Measurements from ENCODE around the gene KRT26.
"Not testable (repeated sequence)": the region's sequence is repeated elsewhere in the genome, so short reads cannot be mapped to it uniquely, and the experiment has no call there.

The KRT26 gene

GRCh38 chr17:40818343-40818732, 46.3 kb upstream of the KRT26 start:
- H3K4me3 Mint-ChIP-seq, result peak overlapping the region; percentile 84 to 98 (median 93)
- peaks cover 15% of the 10 kb centered on the region for H3K27me3 Mint-ChIP-seq (ENCODE audit: low read depth)
- no peak for TF ChIP-seq CTCF (IDR thresholded peaks at IDR 0.05; ENCODE audit: unreplicated experiment in 3 of 3)
- peaks cover 28% of the 10 kb centered on the region for H3K4me1 Mint-ChIP-seq
- peaks cover 43% of the 10 kb centered on the region for H3K36me3 Mint-ChIP-seq (ENCODE audit: low read depth)
- H3K27ac Mint-ChIP-seq, result peak overlapping the region; percentile 92 to 98 (median 96)
- no peaks in the 10 kb centered on the region for H3K9me3 Mint-ChIP-seq

- Mint-ChIP-seq H3K4me3 (peak overlapping the region; percentile 84 to 98 (median 93)), H3K36me3 (ENCODE audit: low read depth) (peaks cover 39% of the 10 kb centered on the region), H3K27ac (peak overlapping the region; percentile 65 to 88 (median 80)), H3K27me3 (ENCODE audit: low read depth) (peaks cover 21% of the 10 kb centered on the region), H3K9me3 (no peaks in the 10 kb centered on the region), H3K4me1 (peaks cover 28% of the 10 kb centered on the region)
- no peak for TF ChIP-seq CTCF (IDR thresholded peaks at IDR 0.05; ENCODE audit: unreplicated experiment in 3 of 3)
Observed at GRCh38 chr17:40817103-40817682, 45.2 kb upstream of the KRT26 start.

- H3K27me3 Mint-ChIP-seq (ENCODE audit: low read depth), result peaks cover 28% of the 10 kb centered on the region
- H3K4me1 Mint-ChIP-seq, result peaks cover 28% of the 10 kb centered on the region
- H3K4me3 Mint-ChIP-seq, result peak overlapping the region; percentile 84 to 98 (median 93)
- H3K9me3 Mint-ChIP-seq, result no peaks in the 10 kb centered on the region
- H3K27ac Mint-ChIP-seq, result peak overlapping the region; percentile 64 to 88 (median 80)
- no peak for TF ChIP-seq CTCF (IDR thresholded peaks at IDR 0.05; ENCODE audit: unreplicated experiment in 3 of 3)
- H3K36me3 Mint-ChIP-seq (ENCODE audit: low read depth), result peaks cover 35% of the 10 kb centered on the region
Observed at GRCh38 chr17:40816569-40816968, 44.6 kb upstream of the KRT26 start.

- H3K9me3 Mint-ChIP-seq, result no peaks in the 10 kb centered on the region
- H3K4me3 Mint-ChIP-seq, result no peak overlapping the region
- H3K4me1 Mint-ChIP-seq, result peaks cover 29% of the 10 kb centered on the region
- H3K27ac Mint-ChIP-seq, result no peak overlapping the region
- peaks cover 35% of the 10 kb centered on the region for H3K27me3 Mint-ChIP-seq (ENCODE audit: low read depth)
- H3K36me3 Mint-ChIP-seq (ENCODE audit: low read depth), result peaks cover 34% of the 10 kb centered on the region
- TF ChIP-seq CTCF (IDR thresholded peaks at IDR 0.05; ENCODE audit: unreplicated experiment in 3 of 3), result no peak
Observed at GRCh38 chr17:40815381-40815780, 43.4 kb upstream of the KRT26 start.

- Mint-ChIP-seq H3K27me3 (ENCODE audit: low read depth) (peaks cover 43% of the 10 kb centered on the region), H3K36me3 (ENCODE audit: low read depth) (peaks cover 29% of the 10 kb centered on the region), H3K4me1 (peaks cover 22% of the 10 kb centered on the region)
- not testable (repeated sequence) for H3K4me3 Mint-ChIP-seq, H3K27ac Mint-ChIP-seq, H3K9me3 Mint-ChIP-seq
Observed at GRCh38 chr17:40814657-40815056, 42.7 kb upstream of the KRT26 start.

GRCh38 chr17:40813804-40814203, 41.8 kb upstream of the KRT26 start:
- H3K27ac Mint-ChIP-seq, result no peak overlapping the region

More at GRCh38 chr17:40813804-40814203, 41.8 kb upstream of the KRT26 start:
- H3K36me3 Mint-ChIP-seq (ENCODE audit: low read depth), result peaks cover 29% of the 10 kb centered on the region
- H3K4me3 Mint-ChIP-seq, result no peak overlapping the region
- H3K27me3 Mint-ChIP-seq (ENCODE audit: low read depth), result peaks cover 50% of the 10 kb centered on the region
- peaks cover 20% of the 10 kb centered on the region for H3K4me1 Mint-ChIP-seq
- no peaks in the 10 kb centered on the region for H3K9me3 Mint-ChIP-seq
- no peak for TF ChIP-seq CTCF (IDR thresholded peaks at IDR 0.05; ENCODE audit: unreplicated experiment in 3 of 3)
